KG1 (cell line): ENCODE results near the gene PEX11B.
"Not testable (repeated sequence)": the region's sequence is repeated elsewhere in the genome, so short reads cannot be mapped to it uniquely, and the experiment has no call there.

Experiments used
- DNase-seq: peaks from one replicate; lab custom pipeline; 2025; lab: John Stamatoyannopoulos, UW

The PEX11B gene

GRCh38 chr1:145951526-145951925 lies 33.0 kb upstream of the PEX11B start:
- no peak for DNase-seq

GRCh38 chr1:145949219-145949618 lies 30.7 kb upstream of the PEX11B start:
- no peak for DNase-seq

- no peak for DNase-seq
These were observed 29.0 kb upstream of the PEX11B start for GRCh38 chr1:145947551-145947950.

- DNase-seq: no peak
These were observed 28.0 kb upstream of the PEX11B start for GRCh38 chr1:145946477-145946986.

GRCh38 chr1:145944532-145944931 lies 26.0 kb upstream of the PEX11B start:
- no peak for DNase-seq

- DNase-seq: no peak
These were observed 24.4 kb upstream of the PEX11B start for GRCh38 chr1:145942871-145943270.

GRCh38 chr1:145942405-145942804 lies 23.9 kb upstream of the PEX11B start:
- DNase-seq: no peak

- DNase-seq: no peak
These were observed 18.9 kb upstream of the PEX11B start for GRCh38 chr1:145937436-145937835.

- DNase-seq: no peak
These were observed 17.7 kb upstream of the PEX11B start for GRCh38 chr1:145936247-145936646.

- no peak for DNase-seq
These were observed 17.2 kb upstream of the PEX11B start for GRCh38 chr1:145935708-145936107.

GRCh38 chr1:145932522-145933009 lies 14.0 kb upstream of the PEX11B start:
- peak; percentile 36 for DNase-seq

GRCh38 chr1:145927916-145928643 lies 9.6 kb upstream of the PEX11B start:
- DNase-seq: no peak

- DNase-seq: peak; percentile 97
These were observed 8.8 kb upstream of the PEX11B start, which contains the start of gene RBM8A for GRCh38 chr1:145927063-145927886. Gene RBM8A (minus strand): TSS chr1:145927484. CDS start chr1:145927426, 58 bp downstream.

GRCh38 chr1:145926686-145927062 lies 8.2 kb upstream of the PEX11B start:
- no peak for DNase-seq

- no peak for DNase-seq
These were observed 3.7 kb upstream of the PEX11B start for GRCh38 chr1:145922266-145922665.

- not testable (repeated sequence) for DNase-seq
These were observed 1.8 kb upstream of the PEX11B start for GRCh38 chr1:145920297-145920696.

- DNase-seq: no peak
These were observed 749 bp upstream of the PEX11B start for GRCh38 chr1:145918992-145919939.

- no peak for DNase-seq
These were observed 922 bp downstream of the PEX11B start for GRCh38 chr1:145917595-145917994.

GRCh38 chr1:145916745-145917144 lies 1.8 kb downstream of the PEX11B start:
- DNase-seq: no peak

GRCh38 chr1:145912128-145912641 lies 6.3 kb downstream of the PEX11B start:
- DNase-seq: no peak

GRCh38 chr1:145908653-145909052 lies 9.9 kb downstream of the PEX11B start:
- no peak for DNase-seq
